Measurements from ENCODE around the gene TYRP1.

- TF ChIP-seq CTCF (IDR thresholded peaks at IDR 0.05; ENCODE audit: poor library complexity, severe bottlenecking) (no peak), SMC3 (conservative IDR thresholded peaks at IDR 0.05; ENCODE audit: poor library complexity) (no peak), REST (IDR thresholded peaks at IDR 0.05; ENCODE audit: borderline replicate concordance) (no peak), EP300 (conservative IDR thresholded peaks at IDR 0.05; ENCODE audit: poor library complexity, severe bottlenecking) (no peak)
Measured at GRCh38 chr9:12703996-12704395, 10.8 kb downstream of the TYRP1 start.
